Heart right ventricle (tissue), 16 donors: ENCODE results near the gene SMAP2. TPM values are rescaled to one million over a fixed set of nuclear protein-coding genes. Genes with fewer than 3 reads are reported as not detected.

Experiments used
- ATAC-seq, 8 donors: fragments of 200-7000 bp; cut with Tn5 transposase; one replicate each; pipeline ENCODE4 v1.9.1; 2020; ENCODE audit warnings: mild to moderate bottlenecking in 8 of 8, moderate library complexity in 8 of 8, moderate number of reproducible peaks in 1 of 8
- DNase-seq, 2 donors: peaks; one replicate each; pipeline ENCODE4 v3.0.0-alpha.2; 2020
- H3K27ac ChIP-seq, 10 donors: fragments of 200-600 bp; sonication (generic) in 2 of 10; one replicate each; pipeline versions ENCODE4 v1.5.0 to v1.8.0; 2020 to 2022; ENCODE audit warnings: mild to moderate bottlenecking in 3 of 10
- H3K27me3 ChIP-seq, 7 donors: fragments of 200-600 bp; one replicate each; pipeline ENCODE4 v1.8.0; 2021 to 2022; ENCODE audit warnings: mild to moderate bottlenecking in 2 of 7
- H3K36me3 ChIP-seq, 9 donors: fragments of 200-600 bp; sonication (generic) in 1 of 9; one replicate each; pipeline versions ENCODE4 v1.5.0 to v1.8.0; 2020 to 2022; ENCODE audit warnings: mild to moderate bottlenecking in 2 of 9
- H3K4me1 ChIP-seq, 9 donors: fragments of 200-600 bp; sonication (generic) in 1 of 9; one replicate each; pipeline versions ENCODE4 v1.5.0 to v1.8.0; 2020 to 2022; ENCODE audit warnings: mild to moderate bottlenecking in 4 of 9
- H3K4me3 ChIP-seq, 10 donors: fragments of 200-600 bp; sonication (generic) in 2 of 10; one replicate each; pipeline versions ENCODE4 v1.5.0 to v1.8.0; 2020 to 2022; ENCODE audit warnings: mild to moderate bottlenecking in 7 of 10, moderate library complexity in 2 of 10
- H3K9me3 ChIP-seq, 11 donors: fragments of 200-600 bp in 10 of 11; sonication (generic) in 2 of 11; one replicate each; pipeline versions ENCODE4 v1.5.0 to v1.8.0; 2013 to 2022; ENCODE audit warnings: mild to moderate bottlenecking in 2 of 11, control low read depth in 1 of 11, moderate library complexity in 1 of 11
- WGBS, 2 donors: extraction: QIAGEN DNeasy Blood & Tissue Kit; methylation state at CpG; one replicate each; pipeline ENCODE4 v1.1.7; 2013; ENCODE audit warnings: inconsistent platforms in 1 of 2; 5-methylcytosine and 5-hydroxymethylcytosine counted together
- intact Hi-C, 10 donors: fragments of 100-400 bp; cut with DNase I; formaldehyde crosslinking; loops; one replicate each; pipeline versions ENCODE4 v1.11.1 to v1.14.2; 2022
- polyA plus RNA-seq, 2 donors: library from polyadenylated mRNA; stranded (reverse); fragments of 200-250 nt; gene quantifications; one replicate each; pipeline ENCODE4 v1.2.3, GENCODE V29; 2013
- total RNA-seq, 10 donors: library from RNA; stranded (reverse); fragmentation: NEBNext Ultra II Directional in 3 of 10; extraction: Animal tissue kit (Norgen Biotek cat#: 25700) in 3 of 10; gene quantifications; one replicate each; pipeline versions ENCODE4 v1.2.1 to v1.2.4, GENCODE V29; 2021 to 2023
- TF ChIP-seq, protein P1 (sequence below), 9 donors: fragments of 200-600 bp; sonication (generic) in 2 of 9; IDR thresholded peaks; one replicate each; pipeline versions ENCODE4 v1.5.0 to v1.8.0; 2021 to 2022; ENCODE audit warnings: antibody characterized with exemption in 9 of 9, mild to moderate bottlenecking in 5 of 9, moderate library complexity in 1 of 9
- donor health status: Arrhythmogenic right ventricular cardiomyopathy.
- donor health status: ischemic (EF 13 %, LVEDD 7.1; RV severe dilation, severe dysfunction).
- donor health status: healthy with polysubstance abuse.
- donor health status: DM: no; HTN: yes; CAD: no.
- donor health status: DM: no; HTN: no; CAD: no.
- donor health status: ischemic (EF 25% LVEDD 6.9; RV normal size, moderate dysfunction).
- donor health status: ischemic (EF 25% LVEDD 5.7; RV mildly dilated, moderate dysfunction).
- donor health status: healthy.
- donor health status: DM: yes; HTN: yes; CAD: no.
- donor health status: Ischemic cardiomyopathy.
- donor health status: ischemic (EF 35%, LVEDD 5.7; RV mildly dilated, moderate dysfunction).
- donor health status: nonischemic (EF 11% LVEDD 7.7; RV severe dilation, severe dysfunction).
- donor health status: DM: yes; HTN: yes; CAD: no.
- donor health status: PGD.
- donor health status: ischemic (EF 29% LVEDD 5.4; RV normal size, mild dysfunction).
- donor health status: nonischemic (EF 23%, LVEDD 6.1; RV moderate dilation, normal function).

SMAP2 gene
- total and polyA plus RNA-seq, 12 donors, result 9.4 to 29.8 (median 12.4) TPM

DNA sequence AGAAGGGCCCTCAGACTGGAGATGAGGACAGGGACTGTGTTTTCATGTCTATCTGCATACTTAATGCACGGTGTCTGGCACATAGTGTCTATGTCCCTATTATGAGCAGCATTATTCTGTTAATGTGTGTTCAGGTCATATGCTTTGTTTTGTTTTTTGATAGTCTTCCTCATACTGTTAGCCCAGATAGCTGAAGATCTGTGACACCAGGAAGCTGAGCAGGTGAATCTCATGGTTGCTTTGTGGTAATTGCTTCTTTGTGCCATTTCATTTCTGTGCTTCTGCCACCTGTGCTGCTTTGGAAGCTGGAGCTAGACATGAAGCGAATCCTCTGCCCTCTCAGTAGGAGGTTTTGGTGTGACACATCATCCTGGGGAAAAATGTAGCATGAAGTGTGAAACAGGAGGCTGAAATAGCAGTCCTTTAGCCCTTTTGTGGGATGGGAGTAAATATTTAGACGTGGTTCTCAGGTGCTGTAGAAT is 15.8 kb downstream of the SMAP2 start:
- WGBS, 2 donors, result 95 to 99% methylated on average over 3 of the region's 3 CpGs
- Histone ChIP-seq H3K27ac (peak overlapping the region in 1 of 10 donors; percentile 99), H3K36me3 (peaks cover 0 to 16% (median 0%) of the 10 kb centered on the region in 9 donors), H3K27me3 (no peaks in the 10 kb centered on the region), H3K4me1 (peaks cover 2 to 97% (median 32%) of the 10 kb centered on the region in 9 donors), H3K9me3 (no peaks in the 10 kb centered on the region), H3K4me3 (peak overlapping the region in 1 of 10 donors; percentile 27)
- DNase-seq (no peak), ATAC-seq (no peak)
- intact Hi-C loops, result no loop called here
- TF ChIP-seq, protein P1, sequence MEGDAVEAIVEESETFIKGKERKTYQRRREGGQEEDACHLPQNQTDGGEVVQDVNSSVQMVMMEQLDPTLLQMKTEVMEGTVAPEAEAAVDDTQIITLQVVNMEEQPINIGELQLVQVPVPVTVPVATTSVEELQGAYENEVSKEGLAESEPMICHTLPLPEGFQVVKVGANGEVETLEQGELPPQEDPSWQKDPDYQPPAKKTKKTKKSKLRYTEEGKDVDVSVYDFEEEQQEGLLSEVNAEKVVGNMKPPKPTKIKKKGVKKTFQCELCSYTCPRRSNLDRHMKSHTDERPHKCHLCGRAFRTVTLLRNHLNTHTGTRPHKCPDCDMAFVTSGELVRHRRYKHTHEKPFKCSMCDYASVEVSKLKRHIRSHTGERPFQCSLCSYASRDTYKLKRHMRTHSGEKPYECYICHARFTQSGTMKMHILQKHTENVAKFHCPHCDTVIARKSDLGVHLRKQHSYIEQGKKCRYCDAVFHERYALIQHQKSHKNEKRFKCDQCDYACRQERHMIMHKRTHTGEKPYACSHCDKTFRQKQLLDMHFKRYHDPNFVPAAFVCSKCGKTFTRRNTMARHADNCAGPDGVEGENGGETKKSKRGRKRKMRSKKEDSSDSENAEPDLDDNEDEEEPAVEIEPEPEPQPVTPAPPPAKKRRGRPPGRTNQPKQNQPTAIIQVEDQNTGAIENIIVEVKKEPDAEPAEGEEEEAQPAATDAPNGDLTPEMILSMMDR (IDR thresholded peaks at IDR 0.05), result no peak

- peak overlapping the region in 1 of 10 donors; percentile 27 for H3K4me3 ChIP-seq
- TF ChIP-seq, protein P1 (IDR thresholded peaks at IDR 0.05), result no peak
- peaks cover 0 to 97% (median 25%) of the 10 kb centered on the region in 9 donors for H3K4me1 ChIP-seq
These were observed 16.5 kb downstream of the SMAP2 start for GRCh38 chr1:40389871-40390560.

GRCh38 chr1:40390857-40391256 is 17.3 kb downstream of the SMAP2 start:
- ATAC-seq (no peak), DNase-seq (no peak)
- Histone ChIP-seq H3K4me3 (peak overlapping the region in 1 of 10 donors; percentile 2), H3K36me3 (peaks cover 0 to 11% (median 0%) of the 10 kb centered on the region in 9 donors), H3K4me1 (peaks cover 0 to 97% (median 20%) of the 10 kb centered on the region in 9 donors), H3K27ac (peak overlapping the region in 2 of 10 donors; percentile 13 to 99), H3K9me3 (no peaks in the 10 kb centered on the region), H3K27me3 (no peaks in the 10 kb centered on the region)
- TF ChIP-seq, protein P1 (IDR thresholded peaks at IDR 0.05), result no peak
- intact Hi-C loops, result no loop called here
- 91 to 97% methylated on average over 3 of the region's 3 CpGs for WGBS, 2 donors

More at GRCh38 chr1:40389871-40390560, 16.5 kb downstream of the SMAP2 start:
- peak in 3 of 8 donors; percentile 16 to 71 (median 20) for ATAC-seq
- Histone ChIP-seq H3K36me3 (peaks cover 0 to 14% (median 0%) of the 10 kb centered on the region in 9 donors), H3K27me3 (no peaks in the 10 kb centered on the region), H3K27ac (peak overlapping the region in 3 of 10 donors; percentile 13 to 99 (median 14)), H3K9me3 (no peaks in the 10 kb centered on the region)
- WGBS, 2 donors, result 80 to 83% methylated on average over 4 of the region's 4 CpGs
- no peak for DNase-seq
- intact Hi-C loops, result no loop called here

- Histone ChIP-seq H3K4me1 (peaks cover 0 to 95% (median 15%) of the 10 kb centered on the region in 9 donors), H3K4me3 (no peak overlapping the region), H3K36me3 (peaks cover 0 to 11% (median 0%) of the 10 kb centered on the region in 9 donors), H3K27me3 (no peaks in the 10 kb centered on the region), H3K9me3 (no peaks in the 10 kb centered on the region), H3K27ac (peak overlapping the region in 1 of 10 donors; percentile 99)
- intact Hi-C loops, result no loop called here
- no peak for DNase-seq
- ATAC-seq, result no peak
- TF ChIP-seq, protein P1 (IDR thresholded peaks at IDR 0.05), result no peak
- WGBS, 2 donors, result 89 to 100% methylated on average over 1 of the region's 1 CpG
These were observed 18.2 kb downstream of the SMAP2 start for GRCh38 chr1:40391688-40392145.
